ENCODE data around the gene CADM1. TPM values are rescaled to one million over a fixed set of nuclear protein-coding genes. Genes with fewer than 3 reads are reported as not detected.

The CADM1 gene
- total RNA-seq, 4 donors from 2014 or later = 89.9 to 351 (median 235) TPM

- H3K4me3 ChIP-seq (replicated peaks in 1 of 3) = no peak overlapping the region
- no peaks in the 10 kb centered on the region for H3K27me3 ChIP-seq
- intact Hi-C loops (cut with DNase I) = no loop called here
- peak overlapping the region; percentile 65 to 83 (median 80) for H3K27ac ChIP-seq
- no peaks in the 10 kb centered on the region for H3K9me3 ChIP-seq
- peaks cover 0 to 7% of the 10 kb centered on the region in 2 donors for H3K36me3 ChIP-seq
- 19 to 38% methylated on average over 2 of the region's 2 CpGs for WGBS, 2 donors
- peaks cover 16 to 41% of the 10 kb centered on the region in 2 donors for H3K4me1 ChIP-seq
- peak; percentile 88 to 89 for DNase-seq
- peak in 1 of 2 donors; percentile 39 for TF ChIP-seq POLR2A (IDR thresholded peaks at IDR 0.05)
- no peak for TF ChIP-seq CTCF (IDR thresholded peaks at IDR 0.05)
These were observed 277.7 kb downstream of the CADM1 start for GRCh38 chr11:115226556-115226955.

- no peaks in the 10 kb centered on the region for H3K27me3 ChIP-seq
- 82 to 88% methylated on average over 4 of the region's 4 CpGs for WGBS, 2 donors
- H3K4me1 ChIP-seq = peaks cover 16 to 47% of the 10 kb centered on the region in 2 donors
- intact Hi-C loops (cut with DNase I) = no loop called here
- no peak overlapping the region for H3K4me3 ChIP-seq (replicated peaks in 1 of 3)
- TF ChIP-seq CTCF (IDR thresholded peaks at IDR 0.05) = no peak
- TF ChIP-seq POLR2A (IDR thresholded peaks at IDR 0.05) = no peak
- H3K9me3 ChIP-seq = no peaks in the 10 kb centered on the region
- peak overlapping the region in 2 of 3 donors; percentile 74 to 83 for H3K27ac ChIP-seq
- H3K36me3 ChIP-seq = no peaks in the 10 kb centered on the region
- DNase-seq = no peak
These were observed 279.7 kb downstream of the CADM1 start for GRCh38 chr11:115224551-115224950.

GRCh38 chr11:115222863-115223530, 281.2 kb downstream of the CADM1 start:
- Histone ChIP-seq H3K36me3 (no peaks in the 10 kb centered on the region), H3K9me3 (no peaks in the 10 kb centered on the region), H3K27me3 (no peaks in the 10 kb centered on the region), H3K4me3 (replicated peaks in 1 of 3) (no peak overlapping the region), H3K4me1 (peaks cover 21 to 59% of the 10 kb centered on the region in 2 donors), H3K27ac (peak overlapping the region in 2 of 3 donors; percentile 74 to 83)
- DNase-seq = no peak
- TF ChIP-seq CTCF (IDR thresholded peaks at IDR 0.05) (no peak), POLR2A (IDR thresholded peaks at IDR 0.05) (no peak)
- 89 to 92% methylated on average over 5 of the region's 5 CpGs for WGBS, 2 donors
- intact Hi-C loops (cut with DNase I) = no loop called here

- Histone ChIP-seq H3K4me1 (peaks cover 23 to 65% of the 10 kb centered on the region in 2 donors), H3K4me3 (replicated peaks in 1 of 3) (no peak overlapping the region), H3K36me3 (no peaks in the 10 kb centered on the region), H3K27me3 (no peaks in the 10 kb centered on the region), H3K9me3 (no peaks in the 10 kb centered on the region), H3K27ac (peak overlapping the region in 2 of 3 donors; percentile 21 to 83)
- DNase-seq = no peak
- intact Hi-C loops (cut with DNase I) = no loop called here
- TF ChIP-seq POLR2A (IDR thresholded peaks at IDR 0.05) (no peak), CTCF (IDR thresholded peaks at IDR 0.05) (no peak)
- WGBS, 2 donors = 62 to 76% methylated on average over 5 of the region's 5 CpGs
These were observed 281.9 kb downstream of the CADM1 start for GRCh38 chr11:115222218-115222862.

- no peak for DNase-seq
- Histone ChIP-seq H3K4me1 (peaks cover 18 to 60% of the 10 kb centered on the region in 2 donors), H3K27me3 (no peaks in the 10 kb centered on the region), H3K9me3 (no peaks in the 10 kb centered on the region), H3K36me3 (no peaks in the 10 kb centered on the region), H3K4me3 (replicated peaks in 1 of 3) (no peak overlapping the region), H3K27ac (peak overlapping the region in 1 of 3 donors; percentile 21)
- TF ChIP-seq CTCF (IDR thresholded peaks at IDR 0.05) (no peak), POLR2A (IDR thresholded peaks at IDR 0.05) (no peak)
- 84 to 95% methylated on average over 2 of the region's 2 CpGs for WGBS, 2 donors
- intact Hi-C loops (cut with DNase I) = no loop called here
These were observed 282.6 kb downstream of the CADM1 start for GRCh38 chr11:115221461-115222069.
